ENCODE measurements around the gene CTSO.

The CTSO gene

GRCh38 chr4:155953151-155954117, at the start of gene CTSO:
TSS of gene CTSO (minus strand) at chr4:155953866. CDS start at chr4:155953847, 19 bp downstream.
- in situ Hi-C loops (cut with HindIII; ENCODE audit: low sequenced_read_pairs), result loop anchor here (25.0 kb wide), 1 partner anchor 709 kb away; no protein-coding TSS in a partner anchor

DNA sequence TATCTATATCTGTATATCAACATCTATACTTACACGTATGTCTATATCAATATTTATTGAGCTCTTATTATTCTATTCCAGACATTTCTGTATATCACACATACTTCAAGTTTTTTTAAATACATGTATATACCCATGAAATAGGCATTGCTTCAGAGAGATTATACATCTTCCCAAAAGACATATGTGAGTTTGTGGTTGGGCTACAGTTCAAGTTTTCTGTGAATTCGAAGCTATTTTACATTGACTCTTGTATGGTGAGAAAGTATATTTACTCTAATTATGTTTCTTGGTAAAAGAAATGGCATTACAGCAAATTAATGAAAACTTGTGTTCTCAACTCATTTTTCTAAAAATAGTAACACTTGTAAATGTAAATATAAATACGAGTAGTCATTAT, 46.8 kb upstream of the CTSO start:
- in situ Hi-C loops (cut with HindIII; ENCODE audit: low sequenced_read_pairs), result no loop called here

- in situ Hi-C loops (cut with HindIII; ENCODE audit: low sequenced_read_pairs), result no loop called here
Observed at GRCh38 chr4:155999725-156000124, 46.1 kb upstream of the CTSO start.

DNA sequence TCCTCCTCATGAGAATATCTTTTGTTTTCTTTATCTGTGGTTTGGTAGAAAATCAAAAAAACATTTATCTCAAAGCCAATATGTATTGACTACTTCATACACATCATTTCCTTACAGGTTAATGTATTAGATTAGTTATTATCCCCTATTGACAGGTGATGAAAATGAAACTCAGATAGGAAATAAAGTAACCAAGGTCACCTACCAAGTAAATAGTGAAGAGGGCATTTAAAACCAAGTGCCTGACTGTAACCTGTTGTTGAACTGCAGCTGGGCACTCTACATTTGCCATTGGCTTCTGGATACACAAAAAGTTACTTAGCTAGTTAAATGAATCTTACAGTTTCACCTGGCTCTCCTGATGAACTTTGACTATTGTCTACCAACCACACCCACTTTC, 41.4 kb upstream of the CTSO start:
- in situ Hi-C loops (cut with HindIII; ENCODE audit: low sequenced_read_pairs), result no loop called here

DNA sequence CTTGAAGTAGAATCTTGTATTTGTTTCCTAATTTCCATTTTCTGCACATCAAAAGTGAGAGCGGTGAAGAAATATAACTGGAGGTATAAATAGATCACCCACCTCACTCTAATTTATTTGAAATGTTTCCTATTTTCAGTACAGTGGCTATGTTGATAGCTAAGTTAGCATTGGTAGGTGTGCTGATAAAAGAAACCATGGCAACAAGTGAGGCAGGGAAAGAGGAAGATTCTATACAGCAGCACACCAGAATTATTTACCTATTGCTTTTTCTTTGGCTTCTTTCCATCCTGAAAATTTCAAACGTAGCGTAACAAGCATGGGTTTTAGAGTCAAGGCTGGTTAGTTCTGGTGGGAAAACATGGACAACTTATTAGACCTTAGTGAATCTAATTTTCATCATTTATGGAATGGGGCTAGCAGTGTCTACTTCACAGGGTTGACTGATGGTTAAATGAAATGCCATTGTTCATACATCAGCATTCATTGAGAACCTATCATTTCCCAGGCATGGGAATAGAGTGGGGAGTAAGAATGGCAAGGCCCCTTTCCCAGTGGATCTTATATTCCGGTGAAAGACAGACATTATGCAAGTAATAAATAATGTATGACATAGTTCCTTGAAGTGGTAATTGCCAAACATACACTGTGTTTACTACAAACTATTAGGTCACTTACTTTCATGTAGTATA, 30.6 kb upstream of the CTSO start:
- in situ Hi-C loops (cut with HindIII; ENCODE audit: low sequenced_read_pairs), result no loop called here

DNA sequence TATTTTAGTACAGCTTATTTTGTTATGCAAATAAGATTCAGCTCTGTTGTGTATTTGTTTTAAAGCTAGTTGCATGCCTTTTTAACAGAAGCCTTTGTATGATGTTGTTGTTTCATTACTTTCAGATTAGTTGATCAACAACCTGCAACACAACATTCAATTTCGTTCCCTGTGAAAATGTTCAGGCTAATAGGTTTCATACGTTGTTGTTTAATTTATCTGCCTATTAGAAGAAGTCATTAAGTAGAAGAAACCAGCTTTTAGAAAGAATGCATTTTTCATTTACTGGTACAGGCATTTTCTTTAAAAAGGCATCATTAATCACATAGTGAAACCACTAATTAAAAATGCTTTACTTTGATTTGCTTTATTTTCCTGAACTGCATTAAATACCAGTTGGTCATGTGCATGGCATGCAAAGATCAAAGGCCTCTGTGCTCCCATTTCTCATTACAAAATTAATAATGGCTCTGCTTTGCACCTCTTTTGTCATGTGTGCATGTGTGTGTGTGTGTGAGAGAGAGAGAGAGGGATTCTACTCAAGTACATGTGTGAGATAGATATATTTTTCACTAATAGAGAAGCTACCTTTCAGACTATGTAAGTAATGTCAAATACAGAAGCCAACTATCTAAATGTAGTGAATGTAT, 29.2 kb upstream of the CTSO start:
- in situ Hi-C loops (cut with HindIII; ENCODE audit: low sequenced_read_pairs), result no loop called here

DNA sequence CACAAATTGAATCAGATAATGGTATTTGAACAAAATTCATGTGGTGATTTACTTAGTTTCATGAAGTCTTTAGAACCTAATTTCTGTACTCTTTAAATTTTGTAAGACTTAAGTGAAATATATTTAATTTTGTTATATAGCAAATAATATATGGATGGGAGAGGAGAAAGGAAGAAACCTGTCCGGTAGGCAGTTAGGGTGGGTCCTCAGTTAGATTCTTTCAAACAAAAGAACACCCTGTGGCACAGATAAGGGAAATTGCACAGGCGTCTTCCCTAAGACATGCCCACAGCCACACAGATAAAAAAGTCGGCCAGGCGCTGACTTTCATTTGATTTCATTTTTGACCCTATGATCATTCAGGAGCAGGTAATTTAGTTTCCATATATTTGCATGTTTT, 25.1 kb upstream of the CTSO start:
- in situ Hi-C loops (cut with HindIII; ENCODE audit: low sequenced_read_pairs), result no loop called here

GRCh38 chr4:155975511-155975910, 21.8 kb upstream of the CTSO start:
- in situ Hi-C loops (cut with HindIII; ENCODE audit: low sequenced_read_pairs), result no loop called here

DNA sequence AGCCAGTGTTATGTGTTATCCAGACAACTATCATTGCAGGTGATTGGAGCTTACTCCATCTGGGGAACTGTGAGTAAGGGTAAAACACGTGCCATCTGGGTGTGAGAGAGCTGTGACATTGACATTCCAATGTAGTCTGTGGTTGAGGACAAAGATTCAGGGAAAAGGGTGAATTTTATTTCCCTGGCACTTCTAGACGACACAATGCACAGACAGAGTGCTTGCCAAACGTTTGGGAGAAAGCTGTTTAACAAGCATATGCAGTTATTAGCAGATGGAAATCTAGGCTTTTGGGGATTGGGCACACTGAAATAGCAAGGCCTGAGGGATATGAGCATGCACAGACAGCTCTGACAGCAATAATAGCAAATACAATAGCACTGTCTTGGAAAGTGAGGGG, 21.3 kb upstream of the CTSO start:
- in situ Hi-C loops (cut with HindIII; ENCODE audit: low sequenced_read_pairs), result loop anchor here (25.0 kb wide), 1 partner anchor 687 kb away; no protein-coding TSS in a partner anchor

DNA sequence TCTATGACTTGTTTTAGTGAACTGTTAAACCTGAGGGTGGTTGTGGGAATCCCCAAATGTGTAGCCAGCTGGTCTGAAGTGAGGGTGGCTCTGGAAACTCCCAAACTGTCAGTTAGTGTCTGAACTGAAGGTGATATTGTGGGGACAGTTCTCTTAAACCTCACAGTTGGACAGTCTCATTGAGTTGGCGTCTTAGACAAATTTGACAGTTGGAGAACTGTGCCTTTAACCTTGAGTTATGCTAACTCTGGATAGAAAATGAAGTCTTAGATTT, 20.7 kb upstream of the CTSO start:
- in situ Hi-C loops (cut with HindIII; ENCODE audit: low sequenced_read_pairs), result loop anchor here (25.0 kb wide), 1 partner anchor 688 kb away; no protein-coding TSS in a partner anchor

GRCh38 chr4:155973639-155974475, 20.2 kb upstream of the CTSO start:
- in situ Hi-C loops (cut with HindIII; ENCODE audit: low sequenced_read_pairs), result loop anchor here (25.0 kb wide), 1 partner anchor 688 kb away; no protein-coding TSS in a partner anchor

GRCh38 chr4:155972098-155972497, 18.4 kb upstream of the CTSO start:
- in situ Hi-C loops (cut with HindIII; ENCODE audit: low sequenced_read_pairs), result loop anchor here (25.0 kb wide), 1 partner anchor 690 kb away; no protein-coding TSS in a partner anchor

GRCh38 chr4:155966731-155967395, 13.2 kb upstream of the CTSO start:
- in situ Hi-C loops (cut with HindIII; ENCODE audit: low sequenced_read_pairs), result loop anchor here (25.0 kb wide), 1 partner anchor 695 kb away; no protein-coding TSS in a partner anchor

- in situ Hi-C loops (cut with HindIII; ENCODE audit: low sequenced_read_pairs), result loop anchor here (25.0 kb wide), 1 partner anchor 696 kb away; no protein-coding TSS in a partner anchor
Observed at GRCh38 chr4:155966171-155966570, 12.5 kb upstream of the CTSO start.

GRCh38 chr4:155964016-155964891, 10.6 kb upstream of the CTSO start:
- in situ Hi-C loops (cut with HindIII; ENCODE audit: low sequenced_read_pairs), result loop anchor here (25.0 kb wide), 1 partner anchor 698 kb away; no protein-coding TSS in a partner anchor

- in situ Hi-C loops (cut with HindIII; ENCODE audit: low sequenced_read_pairs), result loop anchor here (25.0 kb wide), 1 partner anchor 700 kb away; no protein-coding TSS in a partner anchor
Observed at GRCh38 chr4:155962767-155963166, 9.1 kb upstream of the CTSO start.

- in situ Hi-C loops (cut with HindIII; ENCODE audit: low sequenced_read_pairs), result loop anchor here (25.0 kb wide), 1 partner anchor 701 kb away; no protein-coding TSS in a partner anchor
Observed at GRCh38 chr4:155961575-155961974, 7.9 kb upstream of the CTSO start.

DNA sequence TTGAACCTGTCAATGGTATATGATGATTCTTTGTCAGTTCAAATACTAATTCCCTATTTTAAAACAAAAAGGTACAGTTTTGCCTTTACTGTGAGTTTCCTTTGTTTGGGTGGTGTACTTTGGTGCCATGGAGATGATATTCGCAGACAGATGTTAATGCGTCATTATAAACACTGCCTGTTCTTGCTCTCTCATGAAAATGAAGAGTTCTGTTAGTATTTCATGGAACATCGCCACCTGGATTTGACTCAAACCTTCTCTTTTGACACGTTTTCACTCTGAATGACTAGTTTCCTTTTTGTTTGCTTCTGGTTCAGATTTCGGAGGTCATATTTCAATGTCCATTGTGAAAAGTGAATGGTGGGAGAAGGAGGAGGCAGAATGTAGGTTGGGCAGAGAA, 6.9 kb upstream of the CTSO start:
- in situ Hi-C loops (cut with HindIII; ENCODE audit: low sequenced_read_pairs), result loop anchor here (25.0 kb wide), 1 partner anchor 702 kb away; no protein-coding TSS in a partner anchor

Data from endothelial cell of hepatic sinusoid (primary cell).